ENCODE data around the gene PCYT1A.
"Not testable (repeated sequence)": the region's sequence is repeated elsewhere in the genome, so short reads cannot be mapped to it uniquely, and the experiment has no call there.

Gene PCYT1A

GRCh38 chr3:196217307-196218154, 70.0 kb downstream of the PCYT1A start:
- intact Hi-C loops (cut with DNase I), result no loop called here
- DNase-seq, result peak in 2 of 10 donors; percentile 16 to 24

GRCh38 chr3:196216681-196217211, 70.8 kb downstream of the PCYT1A start:
- DNase-seq, result peak in 2 of 10 donors; percentile 50 to 52
- intact Hi-C loops (cut with DNase I), result no loop called here

DNA sequence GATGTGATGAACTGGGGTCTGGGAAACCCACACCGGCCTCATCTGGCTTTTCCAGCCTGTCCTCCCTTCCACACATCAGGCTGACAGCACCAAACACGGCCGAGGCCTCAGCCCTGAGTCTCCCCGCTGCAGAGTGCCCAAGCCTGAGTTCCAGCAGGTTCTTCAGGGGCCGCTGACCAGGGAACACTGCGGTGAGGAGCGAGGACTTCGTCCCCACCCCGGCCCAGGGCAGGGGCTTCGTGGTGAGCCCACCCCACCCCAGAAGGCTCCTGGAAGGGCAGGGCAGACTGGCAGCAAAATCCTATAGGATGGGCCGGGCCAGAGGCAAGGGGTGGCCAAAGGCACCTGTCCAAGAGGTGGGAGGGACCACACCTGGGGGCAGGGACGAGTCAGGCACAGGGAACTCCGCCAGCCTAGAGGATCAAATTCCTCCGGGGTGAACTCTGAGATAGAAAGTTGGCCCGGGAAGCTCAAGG, 71.4 kb downstream of the PCYT1A start, which contains the start of gene SLC51A:
TSS of gene SLC51A (plus strand) at position 446 of the 476 bp plus-strand sequence. CDS start 179 bp downstream, outside the sequence.
- peak in 3 of 10 donors; percentile 40 to 76 (median 71) for DNase-seq
- intact Hi-C loops (cut with DNase I), result no loop called here

- DNase-seq, result peak in 2 of 10 donors; percentile 19 to 29
- intact Hi-C loops (cut with DNase I), result no loop called here
Observed at GRCh38 chr3:196215493-196216020, 72.0 kb downstream of the PCYT1A start.

- DNase-seq, result peak in 3 of 10 donors; percentile 26 to 70 (median 35)
- intact Hi-C loops (cut with DNase I), result no loop called here
Observed at GRCh38 chr3:196214783-196215441, 72.6 kb downstream of the PCYT1A start.

GRCh38 chr3:196210673-196211556, 76.6 kb downstream of the PCYT1A start, which contains the start of gene ZDHHC19:
TSS of gene ZDHHC19 (minus strand) at chr3:196211400. CDS start at chr3:196211315, 85 bp downstream.
- DNase-seq, result peak in 3 of 10 donors; percentile 33 to 72 (median 58)
- intact Hi-C loops (cut with DNase I), result no loop called here

DNA sequence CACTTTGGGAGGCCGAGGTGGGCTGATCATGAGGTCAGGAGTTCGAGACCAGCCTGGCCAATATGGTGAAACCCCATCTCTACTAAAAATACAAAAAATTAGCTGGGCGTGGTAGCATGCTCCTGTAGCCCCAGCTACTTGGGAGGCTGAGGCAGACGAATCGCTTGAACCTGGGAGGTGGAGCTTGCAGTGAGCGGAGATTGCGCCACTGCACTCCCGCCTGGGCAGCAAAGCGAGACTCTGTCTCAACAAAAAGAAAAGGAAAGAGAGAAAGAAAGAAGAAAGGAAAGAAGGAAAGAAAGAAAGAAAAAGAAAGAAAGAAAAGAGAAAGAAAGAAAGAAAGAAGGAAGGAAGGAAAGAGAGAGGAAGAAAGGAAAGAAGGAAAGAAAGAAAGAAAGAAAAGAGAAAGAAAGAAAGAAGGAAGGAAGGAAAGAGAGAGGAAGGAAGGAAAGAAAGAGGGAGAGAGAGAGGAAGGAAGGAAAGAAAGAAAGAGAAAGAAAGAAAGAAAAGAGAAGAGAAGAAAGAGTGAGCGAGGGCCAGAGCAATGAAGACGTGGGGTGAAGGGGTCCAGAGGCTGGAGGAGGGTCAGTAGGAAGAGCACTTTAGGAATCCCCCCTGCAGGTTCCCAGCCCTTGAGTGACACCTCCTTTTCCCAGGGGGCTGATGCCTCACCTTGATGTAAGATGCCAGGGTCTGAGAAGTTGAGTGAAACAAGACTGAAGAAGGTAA, 77.4 kb downstream of the PCYT1A start:
- peak in 1 of 10 donors; percentile 6 for DNase-seq
- intact Hi-C loops (cut with DNase I), result not testable (repeated sequence)

GRCh38 chr3:196208942-196209695, 78.4 kb downstream of the PCYT1A start:
- intact Hi-C loops (cut with DNase I), result no loop called here
- peak in 3 of 10 donors; percentile 59 to 81 (median 80) for DNase-seq

DNA sequence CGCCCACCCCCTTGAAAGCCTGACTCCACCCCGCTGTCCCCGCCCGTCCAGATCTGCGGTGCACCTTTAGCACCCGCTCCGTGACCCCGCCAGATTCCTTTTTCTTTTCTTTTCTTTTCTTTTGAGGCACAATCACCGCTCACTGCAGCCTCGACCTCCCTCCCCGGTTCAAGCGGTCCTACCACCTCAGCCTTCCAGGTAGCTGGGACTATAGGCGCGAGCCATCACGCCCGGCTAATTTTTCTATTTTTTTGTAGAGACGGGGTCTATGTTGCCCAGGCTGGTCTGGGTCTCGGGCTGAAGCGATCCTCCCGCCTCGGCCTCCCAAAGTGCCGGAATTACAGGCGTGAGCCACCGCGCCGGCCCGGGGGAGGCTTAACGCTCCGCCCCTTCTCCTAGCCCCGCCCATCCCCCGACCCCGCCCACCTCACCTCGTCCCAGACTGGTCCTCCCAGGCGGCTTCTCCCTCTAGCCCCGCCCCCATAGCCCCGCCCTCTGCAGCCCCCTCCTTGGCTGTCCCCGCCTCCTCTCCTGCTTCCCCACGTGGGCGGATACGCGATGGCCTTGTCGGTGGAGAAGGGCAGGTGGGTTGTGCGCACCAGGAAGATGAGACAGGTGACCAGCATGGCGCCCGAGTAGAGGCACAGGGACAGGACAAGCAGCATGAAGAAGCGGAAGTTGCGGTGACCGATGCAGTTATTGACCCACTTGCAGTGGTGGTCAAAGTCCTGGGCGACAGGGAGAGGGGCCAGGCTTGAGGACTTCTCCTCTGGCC, 79.5 kb downstream of the PCYT1A start:
- DNase-seq, result peak in 4 of 10 donors; percentile 43 to 82 (median 65)

DNA sequence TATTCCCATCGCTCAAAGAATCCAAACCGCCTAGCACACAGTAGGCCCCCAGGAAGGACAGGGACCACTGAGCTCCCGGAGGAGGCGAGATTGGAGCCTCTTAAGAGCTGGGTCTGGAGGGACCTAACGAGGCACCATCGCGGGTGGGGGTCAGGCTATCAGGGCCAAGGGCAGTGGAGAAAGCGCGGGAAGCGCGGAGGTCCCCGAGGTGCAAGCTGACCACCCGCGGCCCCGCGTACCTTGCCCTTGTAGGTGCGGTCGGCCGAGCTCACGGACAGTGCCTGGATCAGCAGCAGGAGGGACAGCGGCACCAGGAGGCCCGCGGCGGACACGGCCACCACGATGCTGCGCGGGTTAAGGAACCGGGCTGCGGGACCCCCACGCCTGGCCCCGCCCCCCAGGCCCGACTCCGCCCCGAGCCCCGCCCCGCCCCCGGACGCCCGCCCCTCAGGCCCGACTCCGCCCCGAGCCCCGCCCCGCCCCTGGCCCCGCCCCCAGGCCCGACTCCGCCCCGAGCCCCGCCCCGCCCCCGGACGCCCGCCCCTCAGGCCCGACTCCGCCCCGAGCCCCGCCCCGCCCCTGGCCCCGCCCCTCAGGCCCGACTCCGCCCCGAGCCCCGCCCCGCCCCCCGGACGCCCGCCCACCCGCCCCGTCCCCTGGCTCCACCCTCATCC, 80.2 kb downstream of the PCYT1A start:
- peak in 3 of 10 donors; percentile 48 to 85 (median 83) for DNase-seq

More for the DNA sequence above, 79.5 kb downstream of the PCYT1A start:
- intact Hi-C loops (cut with DNase I), result no loop called here

DNA sequence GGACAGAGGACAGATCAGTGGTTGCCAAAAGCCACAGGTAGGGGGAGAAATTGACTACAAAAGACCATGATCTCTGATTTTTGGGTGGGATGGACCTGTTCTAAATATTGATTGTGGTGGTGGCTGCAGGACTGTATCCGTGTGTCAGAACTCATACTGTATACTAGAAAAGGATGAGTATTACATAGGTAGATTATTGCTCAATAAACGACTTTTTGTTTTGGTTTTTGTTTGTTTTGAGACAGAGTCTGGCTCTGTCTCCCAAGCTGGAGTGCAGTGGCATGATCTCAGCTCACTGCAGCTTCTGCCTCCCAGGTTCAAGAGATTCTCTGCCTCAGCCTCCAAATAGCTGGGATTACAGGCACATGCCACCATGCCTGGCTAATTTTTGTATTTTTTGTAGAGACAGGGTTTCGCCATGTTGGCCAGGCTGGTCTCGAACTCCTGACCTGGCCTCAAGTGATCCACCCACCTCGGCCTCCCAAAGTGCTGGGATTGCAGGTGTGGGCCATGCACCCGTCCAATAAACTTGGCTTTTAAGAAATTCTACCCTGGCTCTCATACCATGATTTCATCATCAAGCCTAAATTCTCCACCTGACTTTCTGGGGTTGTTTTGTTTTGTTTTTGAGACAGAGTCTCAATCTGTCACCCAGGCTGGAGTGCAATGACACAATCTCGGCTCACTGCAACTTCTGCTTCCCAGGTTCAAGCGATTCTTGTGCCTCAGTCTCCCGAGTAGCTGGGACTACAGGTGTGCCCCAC, 81.9 kb downstream of the PCYT1A start:
- intact Hi-C loops (cut with DNase I), result not testable (repeated sequence)
- DNase-seq, result peak in 1 of 10 donors; percentile 12

More for the DNA sequence above, 80.2 kb downstream of the PCYT1A start:
- intact Hi-C loops (cut with DNase I), result no loop called here

- intact Hi-C loops (cut with DNase I), result no loop called here
- peak in 1 of 10 donors; percentile 25 for DNase-seq
Observed at GRCh38 chr3:196203846-196204245, 83.7 kb downstream of the PCYT1A start.

- intact Hi-C loops (cut with DNase I), result no loop called here
- peak in 1 of 10 donors; percentile 88 for DNase-seq
Observed at GRCh38 chr3:196202516-196202970, 85.0 kb downstream of the PCYT1A start.

- intact Hi-C loops (cut with DNase I), result loop anchor here (10.0 kb wide), 1 partner anchor 354 kb away; no protein-coding TSS in a partner anchor
- DNase-seq, result no peak
Observed at GRCh38 chr3:196198771-196199753, 88.5 kb downstream of the PCYT1A start.

Measured in posterior cingulate gyrus (tissue), 11 donors.